HEK293 (cell line): ENCODE data around the gene ERBB4.
A peak's percentile ranks its signal among the peaks of the same experiment; 100 is the strongest.

Source experiments
- GLIS2 ChIP-seq: fragments of 450-650 bp; formaldehyde crosslinking; IDR thresholded peaks from 2 replicates; pipeline ENCODE4 v1.5.1; 2016; ENCODE audit warnings: missing biosample characterization, missing genetic modification characterization
- MZF1 ChIP-seq: fragments of 450-650 bp; formaldehyde crosslinking; IDR thresholded peaks from 2 replicates; pipeline ENCODE4 v1.5.1; 2017; ENCODE audit warnings: missing biosample characterization, missing genetic modification characterization, borderline replicate concordance
- PRDM10 ChIP-seq: fragments of 450-650 bp; formaldehyde crosslinking; IDR thresholded peaks from 2 replicates; pipeline ENCODE4 v1.5.1; 2016; ENCODE audit warnings: missing biosample characterization, missing genetic modification characterization
- PRDM6 ChIP-seq: fragments of 450-650 bp; formaldehyde crosslinking; IDR thresholded peaks from 2 replicates; pipeline ENCODE4 v1.5.1; 2017; ENCODE audit warnings: missing biosample characterization, missing genetic modification characterization
- YY1 ChIP-seq: fragments of 450-650 bp; formaldehyde crosslinking; IDR thresholded peaks from 2 replicates; pipeline ENCODE4 v1.5.1; 2018; ENCODE audit warnings: missing biosample characterization, missing genetic modification characterization
- ZBTB1 ChIP-seq: fragments of 450-650 bp; formaldehyde crosslinking; IDR thresholded peaks from 2 replicates; pipeline ENCODE4 v1.5.1; 2016; ENCODE audit warnings: missing biosample characterization, missing genetic modification characterization
- ZIC2 ChIP-seq: fragments of 450-650 bp; formaldehyde crosslinking; IDR thresholded peaks from 2 replicates; pipeline ENCODE4 v1.5.1; 2016; ENCODE audit warnings: missing biosample characterization, missing genetic modification characterization
- ZNF148 ChIP-seq: fragments of 450-650 bp; formaldehyde crosslinking; IDR thresholded peaks from 2 replicates; pipeline ENCODE4 v1.5.0; 2017; ENCODE audit warnings: missing biosample characterization, missing genetic modification characterization, borderline replicate concordance
- ZNF155 ChIP-seq: fragments of 450-650 bp; formaldehyde crosslinking; IDR thresholded peaks from 2 replicates; pipeline ENCODE4 v1.5.1; 2016; ENCODE audit warnings: missing biosample characterization, missing genetic modification characterization
- ZNF202 ChIP-seq: fragments of 450-650 bp; formaldehyde crosslinking; IDR thresholded peaks from 2 replicates; pipeline ENCODE4 v1.5.1; 2016; ENCODE audit warnings: missing biosample characterization, missing genetic modification characterization, borderline replicate concordance
- ZNF302 ChIP-seq: fragments of 450-650 bp; formaldehyde crosslinking; IDR thresholded peaks from 2 replicates; pipeline ENCODE4 v1.5.1; 2016; ENCODE audit warnings: missing biosample characterization, missing genetic modification characterization, low read depth
- ZNF324 ChIP-seq: fragments of 450-650 bp; formaldehyde crosslinking; IDR thresholded peaks from 2 replicates; pipeline ENCODE4 v1.5.1; 2016; ENCODE audit warnings: missing biosample characterization, missing genetic modification characterization
- ZNF596 ChIP-seq: fragments of 450-650 bp; IDR thresholded peaks from 2 replicates; pipeline ENCODE4 v1.5.0; 2018; ENCODE audit warnings: missing biosample characterization, mild to moderate bottlenecking, missing genetic modification characterization, moderate library complexity
- ZNF654 ChIP-seq: fragments of 450-650 bp; formaldehyde crosslinking; IDR thresholded peaks from 2 replicates; pipeline ENCODE4 v1.5.1; 2016; ENCODE audit warnings: low read depth, missing biosample characterization, missing genetic modification characterization
- ZNF677 ChIP-seq: fragments of 450-650 bp; IDR thresholded peaks from 2 replicates; pipeline ENCODE4 v1.5.0; 2018; ENCODE audit warnings: missing biosample characterization, mild to moderate bottlenecking, missing genetic modification characterization, moderate library complexity
- ZNF707 ChIP-seq: fragments of 450-650 bp; formaldehyde crosslinking; IDR thresholded peaks from 2 replicates; pipeline ENCODE4 v1.5.1; 2016; ENCODE audit warnings: missing biosample characterization, missing genetic modification characterization
- ZSCAN23 ChIP-seq: fragments of 450-650 bp; formaldehyde crosslinking; IDR thresholded peaks from 2 replicates; pipeline ENCODE4 v1.5.1; 2016; ENCODE audit warnings: missing biosample characterization, missing genetic modification characterization
- TF ChIP-seq, protein P1 (sequence below): fragments of 450-650 bp; formaldehyde crosslinking; IDR thresholded peaks from 2 replicates; pipeline ENCODE4 v1.5.1; 2017; ENCODE audit warnings: missing biosample characterization, missing genetic modification characterization
- TF ChIP-seq, protein P2 (sequence below): fragments of 450-650 bp; formaldehyde crosslinking; IDR thresholded peaks from 2 replicates; pipeline ENCODE4 v1.5.1; 2016; ENCODE audit warnings: missing biosample characterization, missing genetic modification characterization

Gene ERBB4

GRCh38 chr2:212520340-212520739 is 18.3 kb downstream of the ERBB4 start (continued):
- peak; percentile 38; the same call in 1 of the 2 replicates for TF ChIP-seq PRDM10 (tag by site-specific recombination)
- TF ChIP-seq, protein P1, sequence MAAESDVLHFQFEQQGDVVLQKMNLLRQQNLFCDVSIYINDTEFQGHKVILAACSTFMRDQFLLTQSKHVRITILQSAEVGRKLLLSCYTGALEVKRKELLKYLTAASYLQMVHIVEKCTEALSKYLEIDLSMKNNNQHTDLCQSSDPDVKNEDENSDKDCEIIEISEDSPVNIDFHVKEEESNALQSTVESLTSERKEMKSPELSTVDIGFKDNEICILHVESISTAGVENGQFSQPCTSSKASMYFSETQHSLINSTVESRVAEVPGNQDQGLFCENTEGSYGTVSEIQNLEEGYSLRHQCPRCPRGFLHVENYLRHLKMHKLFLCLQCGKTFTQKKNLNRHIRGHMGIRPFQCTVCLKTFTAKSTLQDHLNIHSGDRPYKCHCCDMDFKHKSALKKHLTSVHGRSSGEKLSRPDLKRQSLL (tag by site-specific recombination): no peak
- TF ChIP-seq ZNF596 (tag by site-specific recombination): no peak
- TF ChIP-seq GLIS2 (tag by site-specific recombination): no peak
- TF ChIP-seq PRDM6 (tag by site-specific recombination): 0 out of 2 replicates have a peak, but pooled peaks have one; percentile 14
- no peak for TF ChIP-seq ZNF677 (tag by site-specific recombination)
- TF ChIP-seq ZNF324 (tag by site-specific recombination): no peak
- no peak for TF ChIP-seq ZNF707 (tag by site-specific recombination)
- TF ChIP-seq ZNF202: no peak
- TF ChIP-seq, protein P2, sequence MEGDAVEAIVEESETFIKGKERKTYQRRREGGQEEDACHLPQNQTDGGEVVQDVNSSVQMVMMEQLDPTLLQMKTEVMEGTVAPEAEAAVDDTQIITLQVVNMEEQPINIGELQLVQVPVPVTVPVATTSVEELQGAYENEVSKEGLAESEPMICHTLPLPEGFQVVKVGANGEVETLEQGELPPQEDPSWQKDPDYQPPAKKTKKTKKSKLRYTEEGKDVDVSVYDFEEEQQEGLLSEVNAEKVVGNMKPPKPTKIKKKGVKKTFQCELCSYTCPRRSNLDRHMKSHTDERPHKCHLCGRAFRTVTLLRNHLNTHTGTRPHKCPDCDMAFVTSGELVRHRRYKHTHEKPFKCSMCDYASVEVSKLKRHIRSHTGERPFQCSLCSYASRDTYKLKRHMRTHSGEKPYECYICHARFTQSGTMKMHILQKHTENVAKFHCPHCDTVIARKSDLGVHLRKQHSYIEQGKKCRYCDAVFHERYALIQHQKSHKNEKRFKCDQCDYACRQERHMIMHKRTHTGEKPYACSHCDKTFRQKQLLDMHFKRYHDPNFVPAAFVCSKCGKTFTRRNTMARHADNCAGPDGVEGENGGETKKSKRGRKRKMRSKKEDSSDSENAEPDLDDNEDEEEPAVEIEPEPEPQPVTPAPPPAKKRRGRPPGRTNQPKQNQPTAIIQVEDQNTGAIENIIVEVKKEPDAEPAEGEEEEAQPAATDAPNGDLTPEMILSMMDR (tag by site-specific recombination): peak; percentile 43; the same call in 1 of the 2 replicates
- no peak for TF ChIP-seq YY1
- no peak for TF ChIP-seq ZNF155 (tag by site-specific recombination)
- TF ChIP-seq MZF1: 0 out of 2 replicates have a peak, but pooled peaks have one; percentile 37
- TF ChIP-seq ZIC2 (tag by site-specific recombination): no peak
- TF ChIP-seq ZNF148 (tag by site-specific recombination): no peak
- no peak for TF ChIP-seq ZNF302 (tag by site-specific recombination)
- TF ChIP-seq ZSCAN23: no peak
- TF ChIP-seq ZNF654 (tag by site-specific recombination): peak; percentile 61
- no peak for TF ChIP-seq ZBTB1 (tag by site-specific recombination)
